ENCODE measurements around the gene NXPH4. TPM values are rescaled to one million over a fixed set of nuclear protein-coding genes. Genes with fewer than 3 reads are reported as not detected.

Gene NXPH4
- total RNA-seq, 1 experiment from 2014 or later = 20.0 TPM

DNA sequence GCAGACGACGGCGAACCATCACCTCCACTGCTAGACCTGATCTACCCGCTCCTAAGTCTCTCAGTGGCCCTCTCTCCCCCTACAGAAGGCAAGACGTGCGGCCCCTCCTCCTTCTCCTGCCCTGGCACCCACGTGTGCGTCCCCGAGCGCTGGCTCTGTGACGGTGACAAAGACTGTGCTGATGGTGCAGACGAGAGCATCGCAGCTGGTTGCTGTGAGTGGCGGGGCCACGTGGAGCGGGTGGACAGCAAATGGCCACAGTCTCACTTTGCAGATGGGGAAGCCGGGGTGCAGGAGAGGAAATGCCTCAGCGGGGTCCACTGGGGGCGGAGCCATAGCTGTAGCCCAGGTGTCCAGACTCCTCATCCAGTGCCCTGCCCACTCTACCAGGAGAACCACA, 21.4 kb upstream of the NXPH4 start:
- POLR2A ChIA-PET = no interaction called here
- Histone ChIP-seq H3K4me2 (ENCODE audit: low read length) (no peak overlapping the region), H3K9ac (ENCODE audit: low read length) (no peak overlapping the region), H3K79me2 (ENCODE audit: insufficient read depth, low read length) (no peaks in the 10 kb centered on the region), H3K4me3 (replicated peaks in 1 of 2; ENCODE audit: low read depth in 1 of 2, low read length in 2 of 2) (no peak overlapping the region), H3K9me3 (ENCODE audit: control insufficient read depth in 1 of 2, insufficient read depth in 1 of 2, low read depth in 1 of 2, low read length in 2 of 2) (no peaks in the 10 kb centered on the region), H3K27ac (ENCODE audit: low read depth, low read length) (no peak overlapping the region), H3K9me2 (ENCODE audit: insufficient read depth) (no peaks in the 10 kb centered on the region), H3K4me1 (ENCODE audit: control insufficient read depth in 1 of 2, insufficient read depth in 2 of 2, low read length in 2 of 2) (no peaks in the 10 kb centered on the region), H3K27me3 (ENCODE audit: insufficient read depth, low read length) (no peaks in the 10 kb centered on the region), H2AFZ (ENCODE audit: low read depth, low read length, poor library complexity, severe bottlenecking) (no peak overlapping the region), H3K36me3 (ENCODE audit: control insufficient read depth in 1 of 2, insufficient read depth in 2 of 2, low read length in 2 of 2) (peaks cover 0 to 3% of the 10 kb centered on the region in 2 experiments; a peak in 2 of 4 replicates), H4K20me1 (ENCODE audit: insufficient read depth) (no peaks in the 10 kb centered on the region)
- CTCF ChIA-PET = no interaction called here
- RAD21 ChIA-PET (ENCODE audit: low non-redundant PET in 1 of 2, low total read pairs in 2 of 2, uncharacterized antibody in 2 of 2, unreplicated experiment in 2 of 2) = interaction anchor here in 1 of 2 experiments (0.7 kb wide), 1 partner anchor 34 kb away, joined by 3 read pairs; no protein-coding TSS in a partner anchor
- intact Hi-C loops (cut with micrococcal nuclease) = no loop called here
- TF ChIP-seq ZFX (IDR thresholded peaks at IDR 0.05) (no peak), EGR1 (IDR thresholded peaks at IDR 0.05; ENCODE audit: low read depth) (no peak), RAD21 (IDR thresholded peaks at IDR 0.05; ENCODE audit: low read depth) (no peak), SP1 (IDR thresholded peaks at IDR 0.05; ENCODE audit: low read depth) (no peak), CEBPB (IDR thresholded peaks at IDR 0.05; ENCODE audit: low read depth) (no peak), MAX (IDR thresholded peaks at IDR 0.05) (no peak), POLR2A (IDR thresholded peaks at IDR 0.05; ENCODE audit: borderline replicate concordance, extremely low read depth, insufficient read depth, insufficient read length) (no peak), JUND (IDR thresholded peaks at IDR 0.05) (no peak), SIN3A (IDR thresholded peaks at IDR 0.05; ENCODE audit: low read depth) (no peak), EZH2phosphoT487 (IDR thresholded peaks at IDR 0.05; ENCODE audit: borderline replicate concordance) (no peak), TCF7L2 (IDR thresholded peaks at IDR 0.05; ENCODE audit: borderline replicate concordance, extremely low read depth, insufficient read depth, insufficient read length) (no peak), FOSL1 (IDR thresholded peaks at IDR 0.05; ENCODE audit: low read depth) (no peak), EZH2 (IDR thresholded peaks at IDR 0.05) (no peak), YY1 (IDR thresholded peaks at IDR 0.05; ENCODE audit: extremely low read depth, insufficient replicate concordance, low read depth, low read length) (no peak), SRF (IDR thresholded peaks at IDR 0.05; ENCODE audit: low read depth) (no peak), CBX3 (IDR thresholded peaks at IDR 0.05; ENCODE audit: low read depth) (no peak)
- TF ChIP-seq, protein P1, sequence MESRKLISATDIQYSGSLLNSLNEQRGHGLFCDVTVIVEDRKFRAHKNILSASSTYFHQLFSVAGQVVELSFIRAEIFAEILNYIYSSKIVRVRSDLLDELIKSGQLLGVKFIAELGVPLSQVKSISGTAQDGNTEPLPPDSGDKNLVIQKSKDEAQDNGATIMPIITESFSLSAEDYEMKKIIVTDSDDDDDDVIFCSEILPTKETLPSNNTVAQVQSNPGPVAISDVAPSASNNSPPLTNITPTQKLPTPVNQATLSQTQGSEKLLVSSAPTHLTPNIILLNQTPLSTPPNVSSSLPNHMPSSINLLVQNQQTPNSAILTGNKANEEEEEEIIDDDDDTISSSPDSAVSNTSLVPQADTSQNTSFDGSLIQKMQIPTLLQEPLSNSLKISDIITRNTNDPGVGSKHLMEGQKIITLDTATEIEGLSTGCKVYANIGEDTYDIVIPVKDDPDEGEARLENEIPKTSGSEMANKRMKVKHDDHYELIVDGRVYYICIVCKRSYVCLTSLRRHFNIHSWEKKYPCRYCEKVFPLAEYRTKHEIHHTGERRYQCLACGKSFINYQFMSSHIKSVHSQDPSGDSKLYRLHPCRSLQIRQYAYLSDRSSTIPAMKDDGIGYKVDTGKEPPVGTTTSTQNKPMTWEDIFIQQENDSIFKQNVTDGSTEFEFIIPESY (IDR thresholded peaks at IDR 0.05; ENCODE audit: extremely low read depth, insufficient replicate concordance, low read length) = no peak
- BruUV-seq (replicated peaks) = no TSS peak
- DNase-seq (ENCODE audit: low read depth, low spot score) = no peak
- ATAC-seq = no peak

Measured in HCT116 (cell line).